ENCODE measurements around the gene NT5DC1. TPM values are rescaled to one million over a fixed set of nuclear protein-coding genes. Genes with fewer than 3 reads are reported as not detected.

Gene NT5DC1
- polyA plus RNA-seq, 1 donor from 2014 or later, result 1.3 TPM

- Histone ChIP-seq H2AFZ (ENCODE audit: low read depth, low read length) (no peak overlapping the region), H3K9me2 (ENCODE audit: insufficient read depth, low read length) (no peaks in the 10 kb centered on the region), H3K27ac (ENCODE audit: low read length) (no peak overlapping the region), H4K20me1 (ENCODE audit: insufficient read depth) (no peaks in the 10 kb centered on the region), H3K4me3 (ENCODE audit: low read length) (no peak overlapping the region), H3K27me3 (ENCODE audit: insufficient read depth, low read depth, low read length) (no peaks in the 10 kb centered on the region), H3K79me2 (replicated peaks; ENCODE audit: insufficient read depth, low read length) (no peaks in the 10 kb centered on the region), H3K36me3 (ENCODE audit: insufficient read depth, low read length) (no peaks in the 10 kb centered on the region), H3K9me3 (ENCODE audit: low read length) (no peaks in the 10 kb centered on the region), H3F3A (ENCODE audit: insufficient read depth, low read length, poor library complexity, severe bottlenecking) (no peaks in the 10 kb centered on the region), H3K4me2 (ENCODE audit: low read length) (no peak overlapping the region), H3K9ac (ENCODE audit: low read length) (no peak overlapping the region)
- TF ChIP-seq CTCF (IDR thresholded peaks at IDR 0.05; ENCODE audit: poor library complexity, severe bottlenecking), result no peak
- no peak for TF ChIP-seq POLR2AphosphoS5 (IDR thresholded peaks at IDR 0.05)
- TF ChIP-seq EP300 (conservative IDR thresholded peaks at IDR 0.05; ENCODE audit: poor library complexity, severe bottlenecking), result no peak
- no peak for TF ChIP-seq EZH2 (IDR thresholded peaks at IDR 0.05; ENCODE audit: borderline replicate concordance, insufficient read depth, low read length, poor library complexity, severe bottlenecking)
- TF ChIP-seq TAF1 (IDR thresholded peaks at IDR 0.05; ENCODE audit: low read depth), result no peak
These were observed 88.8 kb downstream of the NT5DC1 start for GRCh38 chr6:116189472-116189871.

DNA sequence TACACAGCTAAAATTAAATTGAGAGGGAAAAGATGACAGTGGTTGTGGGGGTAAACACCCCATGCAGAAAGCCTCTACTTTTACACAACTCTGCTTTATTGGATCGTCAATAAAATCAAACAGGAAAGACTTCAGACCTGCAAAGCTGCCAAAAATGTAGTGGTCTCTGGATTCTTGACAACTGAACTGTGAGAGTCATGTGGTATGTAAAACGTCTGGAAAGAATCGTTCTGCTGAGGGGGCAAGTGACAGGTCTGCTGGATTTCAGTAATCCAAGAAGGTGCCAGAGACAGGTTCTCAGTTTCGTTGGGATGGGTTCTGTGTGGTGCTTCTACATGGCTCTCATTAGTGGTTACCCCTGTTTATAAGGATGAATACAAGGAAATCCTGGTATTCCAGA is 89.9 kb downstream of the NT5DC1 start:
- Histone ChIP-seq H3F3A (ENCODE audit: insufficient read depth, low read length, poor library complexity, severe bottlenecking) (no peaks in the 10 kb centered on the region), H3K4me2 (ENCODE audit: low read length) (no peak overlapping the region), H3K9me3 (ENCODE audit: low read length) (no peaks in the 10 kb centered on the region), H3K9ac (ENCODE audit: low read length) (no peak overlapping the region), H4K20me1 (ENCODE audit: insufficient read depth) (no peaks in the 10 kb centered on the region), H3K27me3 (ENCODE audit: insufficient read depth, low read depth, low read length) (no peaks in the 10 kb centered on the region), H2AFZ (ENCODE audit: low read depth, low read length) (no peak overlapping the region), H3K79me2 (replicated peaks; ENCODE audit: insufficient read depth, low read length) (no peaks in the 10 kb centered on the region), H3K4me3 (ENCODE audit: low read length) (no peak overlapping the region), H3K27ac (ENCODE audit: low read length) (no peak overlapping the region), H3K36me3 (ENCODE audit: insufficient read depth, low read length) (no peaks in the 10 kb centered on the region), H3K9me2 (ENCODE audit: insufficient read depth, low read length) (no peaks in the 10 kb centered on the region)
- TF ChIP-seq EP300 (conservative IDR thresholded peaks at IDR 0.05; ENCODE audit: poor library complexity, severe bottlenecking) (no peak), TAF1 (IDR thresholded peaks at IDR 0.05; ENCODE audit: low read depth) (no peak), POLR2AphosphoS5 (IDR thresholded peaks at IDR 0.05) (no peak), SMC3 (conservative IDR thresholded peaks at IDR 0.05; ENCODE audit: poor library complexity) (no peak), EZH2 (IDR thresholded peaks at IDR 0.05; ENCODE audit: borderline replicate concordance, insufficient read depth, low read length, poor library complexity, severe bottlenecking) (no peak)
- TF ChIP-seq, protein P1, sequence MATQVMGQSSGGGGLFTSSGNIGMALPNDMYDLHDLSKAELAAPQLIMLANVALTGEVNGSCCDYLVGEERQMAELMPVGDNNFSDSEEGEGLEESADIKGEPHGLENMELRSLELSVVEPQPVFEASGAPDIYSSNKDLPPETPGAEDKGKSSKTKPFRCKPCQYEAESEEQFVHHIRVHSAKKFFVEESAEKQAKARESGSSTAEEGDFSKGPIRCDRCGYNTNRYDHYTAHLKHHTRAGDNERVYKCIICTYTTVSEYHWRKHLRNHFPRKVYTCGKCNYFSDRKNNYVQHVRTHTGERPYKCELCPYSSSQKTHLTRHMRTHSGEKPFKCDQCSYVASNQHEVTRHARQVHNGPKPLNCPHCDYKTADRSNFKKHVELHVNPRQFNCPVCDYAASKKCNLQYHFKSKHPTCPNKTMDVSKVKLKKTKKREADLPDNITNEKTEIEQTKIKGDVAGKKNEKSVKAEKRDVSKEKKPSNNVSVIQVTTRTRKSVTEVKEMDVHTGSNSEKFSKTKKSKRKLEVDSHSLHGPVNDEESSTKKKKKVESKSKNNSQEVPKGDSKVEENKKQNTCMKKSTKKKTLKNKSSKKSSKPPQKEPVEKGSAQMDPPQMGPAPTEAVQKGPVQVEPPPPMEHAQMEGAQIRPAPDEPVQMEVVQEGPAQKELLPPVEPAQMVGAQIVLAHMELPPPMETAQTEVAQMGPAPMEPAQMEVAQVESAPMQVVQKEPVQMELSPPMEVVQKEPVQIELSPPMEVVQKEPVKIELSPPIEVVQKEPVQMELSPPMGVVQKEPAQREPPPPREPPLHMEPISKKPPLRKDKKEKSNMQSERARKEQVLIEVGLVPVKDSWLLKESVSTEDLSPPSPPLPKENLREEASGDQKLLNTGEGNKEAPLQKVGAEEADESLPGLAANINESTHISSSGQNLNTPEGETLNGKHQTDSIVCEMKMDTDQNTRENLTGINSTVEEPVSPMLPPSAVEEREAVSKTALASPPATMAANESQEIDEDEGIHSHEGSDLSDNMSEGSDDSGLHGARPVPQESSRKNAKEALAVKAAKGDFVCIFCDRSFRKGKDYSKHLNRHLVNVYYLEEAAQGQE (IDR thresholded peaks at IDR 0.05; ENCODE audit: borderline replicate concordance), result no peak

- Histone ChIP-seq H3K9ac (ENCODE audit: low read length) (no peak overlapping the region), H3K27ac (ENCODE audit: low read length) (no peak overlapping the region), H3F3A (ENCODE audit: insufficient read depth, low read length, poor library complexity, severe bottlenecking) (no peaks in the 10 kb centered on the region), H3K79me2 (replicated peaks; ENCODE audit: insufficient read depth, low read length) (no peaks in the 10 kb centered on the region), H3K4me2 (ENCODE audit: low read length) (no peak overlapping the region), H3K4me3 (ENCODE audit: low read length) (no peak overlapping the region), H2AFZ (ENCODE audit: low read depth, low read length) (no peak overlapping the region), H3K9me2 (ENCODE audit: insufficient read depth, low read length) (no peaks in the 10 kb centered on the region), H3K36me3 (ENCODE audit: insufficient read depth, low read length) (no peaks in the 10 kb centered on the region), H3K27me3 (ENCODE audit: insufficient read depth, low read depth, low read length) (no peaks in the 10 kb centered on the region), H3K9me3 (ENCODE audit: low read length) (no peaks in the 10 kb centered on the region), H4K20me1 (ENCODE audit: insufficient read depth) (no peaks in the 10 kb centered on the region)
- no peak for TF ChIP-seq MXI1 (conservative IDR thresholded peaks at IDR 0.05; ENCODE audit: poor library complexity, severe bottlenecking)
- TF ChIP-seq POLR2AphosphoS5 (IDR thresholded peaks at IDR 0.05), result no peak
- TF ChIP-seq, protein P1 (IDR thresholded peaks at IDR 0.05; ENCODE audit: borderline replicate concordance), result no peak
- TF ChIP-seq EP300 (conservative IDR thresholded peaks at IDR 0.05; ENCODE audit: poor library complexity, severe bottlenecking), result no peak
- no peak for TF ChIP-seq EZH2 (IDR thresholded peaks at IDR 0.05; ENCODE audit: borderline replicate concordance, insufficient read depth, low read length, poor library complexity, severe bottlenecking)
- no peak for TF ChIP-seq TAF1 (IDR thresholded peaks at IDR 0.05; ENCODE audit: low read depth)
- TF ChIP-seq SMC3 (conservative IDR thresholded peaks at IDR 0.05; ENCODE audit: poor library complexity), result no peak
- no peak for TF ChIP-seq CTCF (IDR thresholded peaks at IDR 0.05; ENCODE audit: poor library complexity, severe bottlenecking)
- TF ChIP-seq RAD21 (conservative IDR thresholded peaks at IDR 0.05), result no peak
These were observed 91.2 kb downstream of the NT5DC1 start for GRCh38 chr6:116191881-116192280.
